Cardiac muscle cell (in vitro differentiated cells and primary cell): ENCODE measurements around the gene TERT. TPM values are rescaled to one million over a fixed set of nuclear protein-coding genes. Genes with fewer than 3 reads are reported as not detected.
"Not testable (repeated sequence)": the region's sequence is repeated elsewhere in the genome, so short reads cannot be mapped to it uniquely, and the experiment has no call there.

Source experiments
- DNase-seq, 2 donors: peaks; one replicate each; pipeline versions ENCODE4 v3.0.0 to v3.0.0-alpha.2; 2010 to 2017; ENCODE audit warnings: low read depth in 1 of 2, low spot score in 1 of 2
- H3K27ac ChIP-seq: fragments of 200-600 bp; sonication (generic); 2 replicates; pipeline ENCODE4 v1.5.1; 2016
- H3K27me3 ChIP-seq: fragments of 200-600 bp; sonication (generic); 2 replicates; pipeline ENCODE4 v1.6.0; 2016; ENCODE audit warnings: control low read depth
- H3K36me3 ChIP-seq: fragments of 200-600 bp; sonication (generic); 2 replicates; pipeline ENCODE4 v1.5.1; 2016; ENCODE audit warnings: control low read depth
- H3K4me1 ChIP-seq: fragments of 200-600 bp; sonication (generic); 2 replicates; pipeline ENCODE4 v1.8.1; 2017; ENCODE audit warnings: low read depth, mild to moderate bottlenecking, mixed run types
- H3K4me3 ChIP-seq: fragments of 200-600 bp; sonication (generic); 2 replicates; pipeline ENCODE4 v1.5.1; 2016; ENCODE audit warnings: mild to moderate bottlenecking
- H3K9me3 ChIP-seq: fragments of 200-600 bp; sonication (generic); 2 replicates; pipeline ENCODE4 v1.5.1; 2017; ENCODE audit warnings: low read depth, mild to moderate bottlenecking, control low read depth
- CTCF ChIP-seq: IDR thresholded peaks from 2 replicates; pipeline ENCODE4 v1.5.1; 2012; ENCODE audit warnings: low read depth, mild to moderate bottlenecking, low read length
- polyA plus RNA-seq: library from polyadenylated mRNA; unstranded; fragments of >200 nt; fragmentation: Nextera tagmentation; extraction: Ambion mirVana; gene quantifications from 2 replicates; pipeline ENCODE4 v1.2.1, GENCODE V29; 2016
- total RNA-seq: library from RNA; depleted of rRNA; stranded (reverse); fragments of >200 nt; gene quantifications from 2 replicates; pipeline ENCODE4 v1.2.3, GENCODE V29; 2016

TERT gene
- total and polyA plus RNA-seq, 2 experiments from 2014 or later, result 0.30 TPM; not detected in 1

- no peak for DNase-seq
- H3K36me3 ChIP-seq, result no peaks in the 10 kb centered on the region
- H3K27ac ChIP-seq, result no peak overlapping the region
- TF ChIP-seq CTCF, result no peak
- no peak overlapping the region for H3K4me3 ChIP-seq
- H3K9me3 ChIP-seq, result no peaks in the 10 kb centered on the region
- no peaks in the 10 kb centered on the region for H3K27me3 ChIP-seq
- no peaks in the 10 kb centered on the region for H3K4me1 ChIP-seq
Measured at GRCh38 chr5:1232780-1233179, 62.1 kb downstream of the TERT start.

- no peak overlapping the region for H3K4me3 ChIP-seq
- no peak overlapping the region for H3K27ac ChIP-seq
- no peaks in the 10 kb centered on the region for H3K36me3 ChIP-seq
- H3K4me1 ChIP-seq, result no peaks in the 10 kb centered on the region
- no peak for TF ChIP-seq CTCF
- no peaks in the 10 kb centered on the region for H3K9me3 ChIP-seq
- DNase-seq, result no peak
- H3K27me3 ChIP-seq, result no peaks in the 10 kb centered on the region
Measured at GRCh38 chr5:1231354-1231905, 63.4 kb downstream of the TERT start.

GRCh38 chr5:1230551-1230950 lies 64.3 kb downstream of the TERT start:
- DNase-seq, result no peak
- no peak overlapping the region for H3K27ac ChIP-seq
- H3K4me1 ChIP-seq, result no peaks in the 10 kb centered on the region
- no peak for TF ChIP-seq CTCF
- H3K9me3 ChIP-seq, result no peaks in the 10 kb centered on the region
- H3K36me3 ChIP-seq, result no peaks in the 10 kb centered on the region
- H3K4me3 ChIP-seq, result no peak overlapping the region
- no peaks in the 10 kb centered on the region for H3K27me3 ChIP-seq

GRCh38 chr5:1229822-1230221 lies 65.0 kb downstream of the TERT start:
- Histone ChIP-seq H3K9me3 (no peaks in the 10 kb centered on the region), H3K27ac (no peak overlapping the region), H3K4me1 (no peaks in the 10 kb centered on the region), H3K4me3 (no peak overlapping the region), H3K36me3 (no peaks in the 10 kb centered on the region), H3K27me3 (no peaks in the 10 kb centered on the region)
- no peak for DNase-seq
- no peak for TF ChIP-seq CTCF

- not testable (repeated sequence) for H3K4me3 ChIP-seq, H3K4me1 ChIP-seq, DNase-seq, H3K9me3 ChIP-seq, H3K36me3 ChIP-seq, H3K27me3 ChIP-seq, H3K27ac ChIP-seq
Measured at GRCh38 chr5:1229023-1229422, 65.8 kb downstream of the TERT start.

- Histone ChIP-seq H3K27ac (no peak overlapping the region), H3K27me3 (no peaks in the 10 kb centered on the region), H3K4me3 (no peak overlapping the region), H3K36me3 (no peaks in the 10 kb centered on the region), H3K4me1 (no peaks in the 10 kb centered on the region), H3K9me3 (no peaks in the 10 kb centered on the region)
- no peak for DNase-seq
- TF ChIP-seq CTCF, result no peak
Measured at GRCh38 chr5:1228120-1228519, 66.7 kb downstream of the TERT start.
